Sigmoid colon (tissue), 4 donors: Measurements from ENCODE around the gene FLNC.

Experiments
- POLR2AphosphoS5 ChIP-seq, 4 donors: sonication (generic); formaldehyde crosslinking; IDR thresholded peaks; one replicate each; pipeline ENCODE4 v1.6.1; 2017; ENCODE audit warnings: antibody characterized with exemption in 4 of 4
- TF ChIP-seq, protein P1 (sequence below), 4 experiments: fragments of 450-650 bp in 3 of 4; fragments of 200-600 bp in 1 of 4; IDR thresholded peaks; one replicate each; pipeline ENCODE4 v1.5.1; 2016 to 2019; ENCODE audit warnings: antibody characterized with exemption in 4 of 4, mild to moderate bottlenecking in 3 of 4, moderate library complexity in 2 of 4

DNA sequence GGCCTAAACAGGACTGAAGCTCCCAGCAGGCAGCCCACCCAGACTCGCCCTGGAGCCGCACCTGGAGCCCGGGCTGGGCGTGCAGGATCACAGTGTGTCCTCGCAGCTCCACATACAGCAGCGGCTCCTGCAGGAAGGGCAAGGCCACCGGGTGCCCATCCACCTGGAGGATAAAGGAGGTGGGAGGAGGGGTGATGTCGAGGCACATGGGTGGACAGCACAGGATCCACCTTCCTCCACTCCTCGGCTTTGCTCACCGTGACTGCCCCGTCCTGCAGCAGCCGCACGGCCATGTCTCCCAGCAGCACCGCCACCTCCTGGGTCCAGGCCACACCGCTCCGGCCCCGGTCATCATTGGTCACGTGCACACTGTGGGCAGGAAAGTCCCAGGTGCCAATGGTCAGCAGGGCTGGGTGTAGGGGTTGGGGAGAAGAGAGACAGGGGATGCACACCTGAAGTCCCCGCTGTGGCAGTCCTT lies 49.3 kb downstream of the FLNC start:
- TF ChIP-seq, protein P1, sequence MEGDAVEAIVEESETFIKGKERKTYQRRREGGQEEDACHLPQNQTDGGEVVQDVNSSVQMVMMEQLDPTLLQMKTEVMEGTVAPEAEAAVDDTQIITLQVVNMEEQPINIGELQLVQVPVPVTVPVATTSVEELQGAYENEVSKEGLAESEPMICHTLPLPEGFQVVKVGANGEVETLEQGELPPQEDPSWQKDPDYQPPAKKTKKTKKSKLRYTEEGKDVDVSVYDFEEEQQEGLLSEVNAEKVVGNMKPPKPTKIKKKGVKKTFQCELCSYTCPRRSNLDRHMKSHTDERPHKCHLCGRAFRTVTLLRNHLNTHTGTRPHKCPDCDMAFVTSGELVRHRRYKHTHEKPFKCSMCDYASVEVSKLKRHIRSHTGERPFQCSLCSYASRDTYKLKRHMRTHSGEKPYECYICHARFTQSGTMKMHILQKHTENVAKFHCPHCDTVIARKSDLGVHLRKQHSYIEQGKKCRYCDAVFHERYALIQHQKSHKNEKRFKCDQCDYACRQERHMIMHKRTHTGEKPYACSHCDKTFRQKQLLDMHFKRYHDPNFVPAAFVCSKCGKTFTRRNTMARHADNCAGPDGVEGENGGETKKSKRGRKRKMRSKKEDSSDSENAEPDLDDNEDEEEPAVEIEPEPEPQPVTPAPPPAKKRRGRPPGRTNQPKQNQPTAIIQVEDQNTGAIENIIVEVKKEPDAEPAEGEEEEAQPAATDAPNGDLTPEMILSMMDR (IDR thresholded peaks at IDR 0.05): no peak
- TF ChIP-seq POLR2AphosphoS5 (IDR thresholded peaks at IDR 0.05): no peak
